GM19372 (cell line): ENCODE measurements around the gene C19orf67.

Experiments used
- ATAC-seq: cut with Tn5 transposase; IDR thresholded peaks from one replicate; pipeline ENCODE4 v1.9.1; 2021; ENCODE audit warnings: mild to moderate bottlenecking, low read depth, moderate library complexity; ENCODE audit not compliant: unreplicated experiment

C19orf67 gene

GRCh38 chr19:14111486-14111885 is 25.9 kb upstream of the C19orf67 start:
- no peak for ATAC-seq

GRCh38 chr19:14110650-14111049 is 25.1 kb upstream of the C19orf67 start:
- ATAC-seq: no peak

- no peak for ATAC-seq
These were observed 22.2 kb upstream of the C19orf67 start for GRCh38 chr19:14107581-14108461.

- ATAC-seq: no peak
These were observed 21.3 kb upstream of the C19orf67 start for GRCh38 chr19:14106840-14107239.

- no peak for ATAC-seq
These were observed 20.1 kb upstream of the C19orf67 start for GRCh38 chr19:14105680-14106079.

- no peak for ATAC-seq
These were observed 17.7 kb upstream of the C19orf67 start for GRCh38 chr19:14103310-14103709.

GRCh38 chr19:14102756-14103155 is 17.2 kb upstream of the C19orf67 start:
- no peak for ATAC-seq

GRCh38 chr19:14102102-14102696 is 16.6 kb upstream of the C19orf67 start:
- ATAC-seq: no peak

GRCh38 chr19:14101003-14101545 is 15.5 kb upstream of the C19orf67 start:
- no peak for ATAC-seq

- no peak for ATAC-seq
These were observed 12.1 kb upstream of the C19orf67 start for GRCh38 chr19:14097532-14098151.

GRCh38 chr19:14096272-14096992 is 10.8 kb upstream of the C19orf67 start:
- ATAC-seq: no peak

GRCh38 chr19:14094854-14095253 is 9.3 kb upstream of the C19orf67 start:
- no peak for ATAC-seq

GRCh38 chr19:14093117-14093823 is 7.7 kb upstream of the C19orf67 start:
- ATAC-seq: no peak

- ATAC-seq: no peak
These were observed 6.4 kb upstream of the C19orf67 start for GRCh38 chr19:14091813-14092462.

- ATAC-seq: peak; percentile 53
These were observed 5.7 kb upstream of the C19orf67 start for GRCh38 chr19:14091081-14091812.

GRCh38 chr19:14090509-14091080 is 5.0 kb upstream of the C19orf67 start, which contains the start of gene SAMD1:
Gene SAMD1, minus strand, starts transcription at chr19:14090751.
- ATAC-seq: peak; percentile 45

- ATAC-seq: peak; percentile 26
These were observed 4.3 kb upstream of the C19orf67 start for GRCh38 chr19:14089662-14090508.

GRCh38 chr19:14089412-14089661 is 3.8 kb upstream of the C19orf67 start:
- no peak for ATAC-seq
